Measurements from ENCODE around the gene ACSF3.
A peak's percentile ranks its signal among the peaks of the same experiment; 100 is the strongest.

The ACSF3 gene

DNA sequence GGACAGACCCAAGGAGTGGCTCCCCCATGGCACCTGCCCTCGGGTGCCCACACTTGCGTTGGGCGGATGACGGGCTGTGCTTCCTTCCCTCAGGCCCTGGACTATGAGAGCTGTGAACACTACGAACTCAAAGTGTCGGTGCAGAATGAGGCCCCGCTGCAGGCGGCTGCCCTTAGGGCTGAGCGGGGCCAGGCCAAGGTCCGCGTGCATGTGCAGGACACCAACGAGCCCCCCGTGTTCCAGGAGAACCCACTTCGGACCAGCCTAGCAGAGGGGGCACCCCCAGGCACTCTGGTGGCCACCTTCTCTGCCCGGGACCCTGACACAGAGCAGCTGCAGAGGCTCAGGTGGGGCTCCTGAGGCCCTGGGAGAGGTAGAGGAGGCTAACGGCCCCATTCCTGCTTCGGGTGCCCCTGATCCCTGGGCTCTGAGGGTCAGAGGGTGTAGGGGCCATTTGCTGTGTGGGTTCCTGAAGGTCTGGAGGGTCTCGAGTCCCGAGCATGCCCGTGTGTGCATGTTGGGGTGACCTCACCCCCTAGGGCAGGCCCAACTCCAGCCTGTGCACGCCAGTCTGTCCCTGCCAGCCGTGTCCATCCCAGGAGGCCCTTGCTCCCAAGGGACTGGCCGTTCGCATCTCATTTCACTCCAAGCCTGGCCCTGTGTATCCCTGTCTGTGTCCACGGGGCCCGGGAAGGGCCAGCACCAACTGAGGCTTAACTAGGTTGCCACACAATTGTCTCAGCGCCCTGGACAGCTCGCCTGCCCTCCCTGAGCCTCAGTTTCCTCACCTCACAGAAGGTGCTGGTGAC lies 96.7 kb downstream of the ACSF3 start:
- no peak for DNase-seq (ENCODE audit: low read depth)

DNA sequence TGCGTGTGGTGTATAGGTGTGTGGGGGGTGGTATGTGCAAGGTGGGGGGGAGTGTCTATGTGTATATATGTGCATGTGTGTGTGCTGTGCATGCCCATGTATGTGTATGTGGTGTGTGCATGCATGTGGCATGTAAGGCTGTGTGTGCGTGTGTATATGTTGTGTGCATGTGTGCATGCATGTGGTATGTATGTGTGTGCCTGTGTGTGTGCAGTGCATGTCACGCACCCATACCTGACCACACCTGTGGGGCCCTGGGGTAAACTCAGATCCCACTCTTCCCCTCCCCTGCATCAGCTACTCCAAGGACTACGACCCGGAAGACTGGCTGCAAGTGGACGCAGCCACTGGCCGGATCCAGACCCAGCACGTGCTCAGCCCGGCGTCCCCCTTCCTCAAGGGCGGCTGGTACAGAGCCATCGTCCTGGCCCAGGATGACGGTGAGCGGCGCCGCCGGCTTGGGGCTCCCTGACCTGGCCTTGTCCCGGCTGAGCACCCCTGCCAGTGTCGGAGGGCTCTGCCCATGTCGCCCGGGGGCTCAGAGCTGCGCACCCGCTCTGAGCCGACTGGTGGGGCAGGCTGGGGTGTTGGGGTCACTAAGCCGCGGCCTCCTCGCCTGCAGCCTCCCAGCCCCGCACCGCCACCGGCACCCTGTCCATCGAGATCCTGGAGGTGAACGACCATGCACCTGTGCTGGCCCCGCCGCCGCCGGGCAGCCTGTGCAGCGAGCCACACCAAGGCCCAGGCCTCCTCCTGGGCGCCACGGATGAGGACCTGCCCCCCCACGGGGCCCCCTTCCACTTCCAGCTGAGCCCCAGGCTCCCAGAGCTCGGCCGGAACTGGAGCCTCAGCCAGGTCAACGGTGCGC lies 97.6 kb downstream of the ACSF3 start:
- no peak for DNase-seq (ENCODE audit: low read depth)

DNA sequence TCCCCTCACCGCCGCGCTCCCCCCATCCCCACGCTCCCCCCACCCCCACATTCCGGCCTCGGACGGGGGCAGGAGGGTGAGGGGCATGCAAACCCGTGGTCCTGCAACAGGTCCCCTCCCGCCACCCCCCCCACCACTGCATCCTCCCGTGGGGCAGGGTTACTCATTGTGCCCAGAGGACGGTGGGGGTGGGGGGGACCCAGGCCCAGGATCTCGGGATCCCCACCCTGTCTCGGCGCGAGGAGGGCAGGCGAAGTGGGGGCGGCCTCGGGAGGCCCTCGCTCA lies 98.2 kb downstream of the ACSF3 start:
- no peak for DNase-seq (ENCODE audit: low read depth)

DNA sequence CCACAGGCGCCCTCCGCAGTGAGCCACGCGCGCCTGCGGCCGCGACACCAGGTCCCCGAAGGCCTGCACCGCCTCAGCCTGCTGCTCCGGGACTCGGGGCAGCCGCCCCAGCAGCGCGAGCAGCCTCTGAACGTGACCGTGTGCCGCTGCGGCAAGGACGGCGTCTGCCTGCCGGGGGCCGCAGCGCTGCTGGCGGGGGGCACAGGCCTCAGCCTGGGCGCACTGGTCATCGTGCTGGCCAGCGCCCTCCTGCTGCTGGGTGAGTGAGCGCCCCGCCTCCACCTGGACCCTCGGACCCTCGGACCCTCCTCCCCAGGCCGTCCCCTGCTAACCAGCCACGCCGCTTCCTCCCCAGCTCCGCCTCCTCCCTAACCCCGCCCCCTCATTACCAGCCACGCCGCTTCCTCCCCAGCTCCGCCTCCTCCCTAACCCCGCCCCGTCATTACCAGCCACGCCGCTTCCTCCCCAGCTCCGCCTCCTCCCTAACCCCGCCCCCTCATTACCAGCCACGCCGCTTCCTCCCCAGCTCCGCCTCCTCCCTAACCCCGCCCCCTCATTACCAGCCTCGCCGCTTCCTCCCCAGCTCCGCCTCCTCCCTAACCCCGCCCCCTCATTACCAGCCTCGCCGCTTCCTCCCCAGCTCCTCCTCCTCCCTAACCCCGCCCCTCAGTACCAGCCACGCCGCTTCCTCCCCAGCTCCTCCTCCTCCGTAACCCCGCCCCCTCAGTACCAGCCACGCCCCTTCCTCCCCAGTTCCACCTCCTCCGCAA lies 98.7 kb downstream of the ACSF3 start:
- peak; percentile 49 for DNase-seq (ENCODE audit: low read depth)

DNA sequence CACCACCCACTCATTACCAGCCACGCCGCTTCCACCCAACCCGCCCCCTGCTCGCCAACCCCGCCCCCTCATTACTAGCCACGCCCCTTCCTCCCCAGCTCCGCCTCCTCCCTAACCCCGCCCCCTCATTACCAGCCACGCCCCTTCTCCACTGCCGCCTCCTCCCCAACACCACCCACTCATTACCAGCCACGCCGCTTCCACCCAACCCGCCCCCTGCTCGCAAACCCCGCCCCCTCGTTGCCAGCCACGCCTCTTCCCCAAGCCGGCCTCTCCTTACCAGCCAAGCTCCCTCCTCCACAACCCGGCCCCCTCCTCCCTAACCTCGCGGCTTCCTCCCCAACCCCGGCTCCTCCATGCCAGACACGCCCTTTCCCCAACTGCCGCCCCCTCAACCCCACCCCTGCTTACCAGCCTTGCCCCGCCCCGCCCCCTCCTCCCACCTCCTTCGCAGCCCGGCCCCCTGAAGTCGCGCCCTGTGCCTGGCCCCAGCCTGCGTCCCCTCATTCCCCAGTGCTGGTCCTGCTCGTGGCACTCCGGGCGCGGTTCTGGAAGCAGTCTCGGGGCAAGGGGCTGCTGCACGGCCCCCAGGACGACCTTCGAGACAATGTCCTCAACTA lies 99.4 kb downstream of the ACSF3 start:
- no peak for DNase-seq (ENCODE audit: low read depth)

DNA sequence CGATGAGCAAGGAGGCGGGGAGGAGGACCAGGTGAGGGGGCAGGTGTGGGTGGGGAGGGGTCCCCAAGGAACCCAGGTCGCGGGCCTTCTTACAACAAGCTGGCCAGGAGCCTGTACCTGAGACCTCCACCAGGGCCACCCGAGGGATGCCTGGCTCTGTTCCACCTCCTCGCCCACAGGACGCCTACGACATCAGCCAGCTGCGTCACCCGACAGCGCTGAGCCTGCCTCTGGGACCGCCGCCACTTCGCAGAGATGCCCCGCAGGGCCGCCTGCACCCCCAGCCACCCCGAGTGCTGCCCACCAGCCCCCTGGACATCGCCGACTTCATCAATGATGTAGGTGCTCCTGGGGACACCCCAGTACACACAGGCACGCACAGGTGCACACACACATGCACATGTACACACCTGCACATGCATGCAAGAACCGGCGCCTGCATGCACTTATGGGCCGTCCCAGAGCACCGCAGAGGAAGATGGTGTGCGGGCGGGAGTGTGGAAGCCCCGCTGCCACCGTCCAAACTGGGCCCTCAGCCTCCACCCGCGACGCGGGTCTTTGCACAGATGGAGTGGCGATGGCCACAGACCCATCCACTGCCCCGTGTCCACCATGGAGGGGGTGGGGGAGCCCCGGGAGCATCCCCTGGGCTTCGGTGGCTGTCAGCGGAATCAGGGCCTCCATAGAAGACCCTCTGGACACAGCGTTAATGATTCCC lies 100.1 kb downstream of the ACSF3 start:
- DNase-seq (ENCODE audit: low read depth) = no peak

DNA sequence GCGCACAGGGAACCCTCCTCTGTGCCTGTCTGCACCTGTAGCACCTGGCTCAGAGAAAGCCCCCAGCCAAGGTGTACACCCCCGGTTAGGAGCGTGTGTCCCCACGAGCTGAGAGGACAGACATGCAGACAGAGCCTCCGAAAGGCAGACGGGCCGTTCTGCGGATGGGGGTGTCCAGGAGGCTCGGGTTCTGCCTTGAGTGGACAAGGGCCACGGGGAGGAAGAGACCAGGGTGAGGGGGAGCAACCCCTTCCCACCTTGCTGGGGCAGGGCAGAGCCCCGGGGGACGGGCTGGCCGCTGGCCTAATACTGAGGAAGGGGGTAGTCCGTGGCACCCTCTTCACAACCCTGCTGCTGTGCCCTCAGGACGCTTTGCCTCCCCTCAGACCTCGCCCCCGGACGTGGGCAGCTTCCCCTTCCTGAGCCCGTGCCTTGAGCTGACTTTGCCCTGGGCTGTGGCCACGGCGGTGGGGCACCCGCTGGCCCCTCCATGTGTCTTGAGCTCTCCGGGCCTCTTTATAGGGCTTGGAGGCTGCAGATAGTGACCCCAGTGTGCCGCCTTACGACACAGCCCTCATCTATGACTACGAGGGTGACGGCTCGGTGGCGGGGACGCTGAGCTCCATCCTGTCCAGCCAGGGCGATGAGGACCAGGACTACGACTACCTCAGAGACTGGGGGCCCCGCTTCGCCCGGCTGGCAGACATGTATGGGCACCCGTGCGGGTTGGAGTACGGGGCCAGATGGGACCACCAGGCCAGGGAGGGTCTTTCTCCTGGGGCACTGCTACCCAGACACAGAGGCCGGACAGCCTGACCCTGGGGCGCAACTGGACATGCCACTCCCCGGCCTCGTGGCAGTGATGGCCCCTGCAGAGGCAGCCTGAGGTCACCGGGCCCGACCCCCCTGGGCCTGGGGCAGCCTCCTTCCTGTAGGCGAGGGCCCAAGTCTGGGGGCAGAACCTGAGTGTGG lies 101.0 kb downstream of the ACSF3 start:
- DNase-seq (ENCODE audit: low read depth) = no peak

DNA sequence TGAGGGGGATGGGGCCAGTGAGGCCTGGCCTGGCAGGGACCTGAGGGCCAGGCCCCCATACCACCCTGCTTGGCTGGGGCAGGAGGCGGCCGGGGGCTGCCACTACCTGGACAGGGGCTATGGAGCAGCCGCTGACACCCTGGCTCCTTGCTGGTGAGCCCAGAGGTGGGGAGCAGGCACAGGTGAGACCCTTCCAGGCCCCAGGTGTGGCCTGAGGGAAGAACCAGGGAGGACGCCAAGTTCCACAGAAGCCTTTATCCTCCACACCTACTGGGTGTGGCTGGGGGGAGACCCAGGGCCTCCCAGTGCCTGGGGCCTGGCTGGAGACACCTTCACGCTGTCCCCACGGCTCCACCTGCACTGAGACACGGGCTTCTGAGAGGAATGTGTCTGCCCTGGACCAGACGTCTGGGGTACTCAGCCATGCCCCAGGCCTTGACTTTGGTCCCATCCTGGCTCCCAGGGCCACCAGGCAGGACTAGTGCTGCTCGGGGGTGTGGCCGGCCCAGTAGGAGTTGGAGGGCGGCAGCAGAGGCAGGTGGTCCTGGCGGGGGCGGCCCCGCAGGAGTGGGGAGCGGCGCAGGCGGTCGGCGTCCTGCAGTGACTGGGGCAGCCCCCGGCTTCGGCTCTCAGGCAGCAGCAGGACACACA lies 102.0 kb downstream of the ACSF3 start:
- no peak for DNase-seq (ENCODE audit: low read depth)

DNA sequence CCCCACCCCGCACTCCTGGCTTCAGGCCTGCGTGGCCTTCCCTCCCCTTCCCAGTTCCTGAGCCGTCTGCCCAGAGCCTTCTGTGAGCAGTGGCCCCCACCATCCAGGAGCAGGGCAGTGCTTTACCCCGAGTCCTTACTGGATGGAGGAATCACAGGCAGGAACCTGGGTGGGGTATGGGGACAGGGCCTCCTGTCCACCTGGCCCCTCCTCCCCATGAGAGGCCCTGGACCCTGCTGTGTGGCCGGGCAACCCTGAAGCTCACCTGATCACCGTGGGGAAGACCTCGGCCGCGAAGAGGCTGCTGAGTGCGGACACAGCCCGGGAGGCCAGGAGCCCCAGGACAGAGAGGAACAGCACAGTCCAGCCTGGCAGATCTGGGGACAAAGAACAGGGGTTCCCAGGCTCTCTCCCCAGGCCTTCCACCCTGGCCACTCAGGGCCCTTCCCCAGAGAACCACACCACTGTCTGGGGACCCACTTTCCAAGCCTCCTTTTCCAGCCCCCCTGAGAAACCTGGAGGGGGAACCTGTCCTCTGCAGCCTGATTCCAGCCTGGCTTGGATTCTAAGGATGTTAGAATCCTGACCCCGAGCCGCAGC lies 103.5 kb downstream of the ACSF3 start:
- no peak for DNase-seq (ENCODE audit: low read depth)

DNA sequence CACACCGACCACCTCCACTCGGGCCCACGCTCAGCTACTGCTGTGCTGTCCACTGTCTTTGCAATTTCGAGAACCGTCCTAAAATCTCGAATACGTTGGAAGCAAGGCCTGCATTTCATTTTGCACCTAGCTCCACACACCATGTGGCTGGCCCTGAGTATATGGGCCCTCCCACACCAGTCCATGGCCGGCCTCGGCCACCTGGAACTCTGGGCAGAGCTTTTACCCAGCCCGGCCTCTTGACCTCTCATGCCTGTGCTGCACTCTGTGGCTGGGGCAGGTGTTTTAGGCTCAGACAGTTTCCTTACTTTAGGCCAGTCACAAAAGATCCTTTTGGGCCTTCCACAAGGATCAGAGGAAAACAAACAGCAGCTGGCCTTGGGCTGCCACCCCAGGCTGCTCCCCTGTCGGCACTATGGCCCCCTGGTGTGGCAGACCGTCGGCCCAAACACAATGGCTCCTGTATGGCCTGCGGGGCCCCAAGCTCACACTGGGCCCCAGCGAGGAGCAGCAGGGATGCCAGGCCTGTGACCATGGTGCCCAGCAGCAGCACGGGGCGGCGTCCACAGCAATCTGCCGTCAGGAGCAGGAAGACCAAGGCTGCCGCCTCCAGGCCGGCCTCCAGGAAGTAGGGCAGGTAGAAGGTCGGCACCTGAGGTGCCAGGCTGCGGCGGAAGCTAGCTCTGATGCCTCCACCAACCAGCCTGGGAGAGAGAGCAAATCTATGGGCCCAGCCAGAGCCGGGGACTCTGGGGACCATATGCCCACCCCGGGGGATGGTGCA lies 104.2 kb downstream of the ACSF3 start:
- no peak for DNase-seq (ENCODE audit: low read depth)

DNA sequence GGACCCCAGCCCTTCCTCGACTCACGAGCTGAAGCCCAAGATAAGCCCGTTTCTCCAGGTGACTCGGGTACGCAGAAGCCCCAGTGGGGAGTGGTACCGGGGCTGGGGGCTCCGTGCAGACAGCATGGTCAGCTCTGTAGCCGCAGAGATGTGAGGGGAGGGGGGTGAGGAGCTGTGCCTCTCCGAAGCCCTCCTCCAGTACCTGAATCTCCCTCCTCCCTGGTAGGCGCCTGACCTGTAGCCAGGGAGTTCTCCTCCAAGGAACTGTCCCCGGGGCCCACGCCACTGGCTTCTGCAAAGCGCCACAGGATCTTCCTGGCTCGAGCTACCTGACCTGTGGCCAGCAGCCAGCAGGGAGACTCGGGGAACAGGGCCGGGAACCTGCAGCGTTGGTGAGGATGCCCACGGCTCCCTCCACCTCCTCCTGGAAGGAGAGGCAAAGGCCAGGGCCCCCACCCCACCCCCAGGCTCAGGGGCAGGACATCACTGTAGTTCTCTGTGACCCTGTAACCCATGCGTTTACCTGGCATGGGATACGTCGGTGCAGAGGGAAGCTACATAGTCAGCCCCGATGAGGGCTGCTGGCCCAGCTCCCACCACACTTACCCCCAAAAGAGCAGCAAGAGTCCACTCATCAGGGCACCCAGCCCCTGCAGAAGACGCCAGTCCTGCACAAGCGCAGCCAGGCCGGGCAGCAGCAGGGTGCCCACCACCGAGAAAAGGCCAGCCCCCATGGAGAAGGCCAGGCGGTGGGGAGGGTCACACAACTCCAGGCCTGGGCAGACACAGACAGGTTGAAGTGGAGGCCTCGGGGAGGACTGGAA lies 105.0 kb downstream of the ACSF3 start:
- no peak for DNase-seq (ENCODE audit: low read depth)

DNA sequence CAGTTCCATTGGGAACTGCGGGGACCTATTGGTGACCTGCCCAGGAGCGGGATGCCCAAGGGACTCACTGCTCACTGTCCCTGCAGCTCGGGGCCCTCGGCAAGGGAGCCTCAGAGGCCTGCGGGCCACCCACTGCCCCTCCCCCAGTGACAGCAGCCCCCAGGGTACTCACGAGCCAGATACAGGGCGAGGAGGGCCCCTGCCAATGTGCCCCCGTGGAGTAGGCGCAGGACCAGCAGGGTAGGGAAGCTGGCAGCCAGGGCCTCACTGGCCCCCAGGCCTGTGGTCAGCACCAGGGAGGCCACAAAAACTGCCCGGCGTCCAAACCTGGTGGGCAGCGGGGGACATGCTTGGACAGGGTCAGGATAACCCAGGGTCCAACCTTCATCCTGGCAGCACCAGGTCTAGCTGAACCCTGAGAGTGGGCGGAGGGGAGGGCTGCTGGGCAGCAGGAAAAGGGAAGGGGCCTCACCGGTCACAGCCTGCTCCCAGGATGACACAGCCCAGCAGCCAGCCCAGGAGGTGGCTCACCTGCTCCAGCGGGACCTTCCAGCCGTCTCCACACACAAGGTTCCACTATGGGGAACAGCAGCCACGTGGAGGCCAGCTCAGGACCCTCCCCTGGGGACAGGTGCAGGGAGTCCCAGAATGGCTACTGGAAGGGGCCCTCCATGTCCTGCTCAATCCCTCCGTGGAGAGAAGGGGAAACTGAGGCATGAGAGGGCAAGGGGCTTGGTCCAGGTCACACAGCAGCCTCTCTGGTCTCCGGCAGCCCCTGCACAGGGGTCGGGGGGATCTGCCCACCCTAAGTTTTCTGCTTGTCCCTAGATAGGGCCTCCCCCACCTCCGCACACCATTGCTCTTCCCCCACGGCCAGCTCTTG lies 105.8 kb downstream of the ACSF3 start:
- DNase-seq (ENCODE audit: low read depth) = no peak

DNA sequence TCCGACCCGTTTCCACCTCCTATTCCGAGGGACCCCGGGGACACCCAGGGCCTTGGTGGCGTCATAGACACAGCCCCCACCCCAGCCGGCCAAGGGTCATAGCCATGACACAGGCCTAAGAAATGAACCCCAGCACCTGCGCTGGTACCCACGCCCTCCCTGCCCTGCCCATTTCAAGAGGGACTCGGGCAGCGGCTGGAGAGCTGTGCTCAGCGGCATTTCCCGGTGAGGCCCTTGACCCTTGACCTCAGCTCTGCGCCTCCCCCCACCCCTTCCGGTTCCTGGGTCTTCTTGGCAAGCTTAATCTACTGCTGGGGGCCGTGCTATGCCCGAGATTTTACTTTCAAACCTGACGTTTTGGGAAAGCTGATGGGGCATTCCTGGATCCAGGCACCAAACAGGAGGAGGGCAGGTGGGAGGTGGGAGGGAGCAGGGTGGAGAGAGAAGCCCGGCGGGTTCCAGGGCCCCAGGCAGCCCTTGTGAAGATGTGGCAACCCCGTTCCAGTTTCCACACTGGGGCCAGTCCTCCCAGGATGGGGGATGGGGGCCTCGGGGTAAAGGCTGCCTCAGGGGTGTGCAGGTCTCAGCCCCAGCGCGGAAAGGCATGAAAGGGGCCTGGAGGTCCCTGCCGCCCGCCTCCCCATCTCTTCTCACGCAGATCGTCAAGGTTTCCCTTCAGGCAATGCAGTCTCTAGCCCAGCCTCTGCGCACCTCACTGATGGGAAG lies 106.6 kb downstream of the ACSF3 start, which contains the start of gene SLC22A31:
SLC22A31 (minus strand) TSS at position 414 of the 726 bp plus-strand sequence; CDS start at position 378, 36 bp downstream.
- DNase-seq (ENCODE audit: low read depth) = no peak

DNA sequence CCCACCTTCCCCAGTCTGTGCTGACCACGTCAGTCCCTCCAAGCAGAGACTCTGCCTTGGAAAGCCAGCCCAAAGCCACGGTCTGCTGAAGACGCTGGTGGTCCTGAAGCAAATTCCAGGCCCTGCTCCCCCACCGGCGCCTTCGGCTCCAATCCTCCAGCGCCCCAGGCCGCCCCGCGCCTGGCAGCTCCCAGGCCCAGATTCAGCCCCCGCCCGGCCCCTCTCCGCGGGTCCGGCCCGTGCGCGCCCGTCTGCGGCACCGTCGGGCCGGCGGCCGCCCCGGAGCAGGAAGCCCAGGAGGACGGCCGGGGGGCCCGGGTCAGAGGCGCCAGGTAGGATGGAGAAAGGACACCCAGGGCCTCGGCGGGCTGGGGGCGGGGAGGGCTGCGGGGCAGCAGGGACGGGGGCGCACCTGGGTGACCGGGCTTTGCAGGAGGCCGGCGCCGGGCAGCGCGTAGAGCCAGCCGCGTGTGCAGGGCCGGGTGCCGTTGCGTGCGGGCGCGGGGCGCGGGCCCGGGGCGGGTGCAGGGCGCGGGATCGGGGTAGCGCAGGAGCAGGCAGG lies 107.3 kb downstream of the ACSF3 start:
- DNase-seq (ENCODE audit: low read depth) = no peak
